SH-SY5Y (cell line): ENCODE data around the gene ANKRD13D.

Experiments used
- GATA2 ChIP-seq: IDR thresholded peaks from 2 replicates; pipeline ENCODE4 v1.6.1; 2011; ENCODE audit warnings: mild to moderate bottlenecking, low read depth, low read length
- GATA3 ChIP-seq: IDR thresholded peaks from 2 replicates; pipeline ENCODE4 v1.6.1; 2011; ENCODE audit warnings: low read depth, mild to moderate bottlenecking, low read length, moderate library complexity

DNA sequence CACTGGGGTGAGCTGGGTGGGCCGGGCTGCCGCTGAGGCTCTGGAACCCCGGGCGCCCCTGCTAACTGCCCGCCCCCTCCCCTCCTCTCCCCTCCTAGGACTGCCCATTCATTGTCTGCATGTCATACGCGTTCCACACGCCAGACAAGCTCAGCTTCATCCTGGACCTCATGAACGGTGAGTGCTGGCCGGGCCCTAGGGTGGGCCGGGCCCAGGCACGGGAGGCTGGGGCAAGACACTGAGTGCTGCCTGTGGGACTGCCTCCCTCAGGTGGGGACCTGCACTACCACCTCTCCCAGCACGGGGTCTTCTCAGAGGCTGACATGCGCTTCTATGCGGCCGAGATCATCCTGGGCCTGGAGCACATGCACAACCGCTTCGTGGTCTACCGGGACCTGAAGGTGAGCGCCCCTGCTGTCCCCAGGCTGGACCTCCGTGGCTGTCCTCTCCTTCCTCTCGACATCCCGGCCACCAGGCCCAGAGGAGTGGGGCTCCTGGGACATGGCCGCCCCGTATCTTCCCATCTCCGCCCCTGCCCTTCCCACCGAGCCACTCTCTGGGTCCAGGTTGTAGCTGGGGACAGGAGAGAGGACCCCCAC lies 7.5 kb upstream of the ANKRD13D start:
- no peak for TF ChIP-seq GATA3
- TF ChIP-seq GATA2: no peak
